ENCODE measurements around the gene LRRN3. TPM values are rescaled to one million over a fixed set of nuclear protein-coding genes. Genes with fewer than 3 reads are reported as not detected.

Gene LRRN3
- total and polyA plus RNA-seq, 2 experiments from 2014 or later: 0.40 TPM; not detected in 1

DNA sequence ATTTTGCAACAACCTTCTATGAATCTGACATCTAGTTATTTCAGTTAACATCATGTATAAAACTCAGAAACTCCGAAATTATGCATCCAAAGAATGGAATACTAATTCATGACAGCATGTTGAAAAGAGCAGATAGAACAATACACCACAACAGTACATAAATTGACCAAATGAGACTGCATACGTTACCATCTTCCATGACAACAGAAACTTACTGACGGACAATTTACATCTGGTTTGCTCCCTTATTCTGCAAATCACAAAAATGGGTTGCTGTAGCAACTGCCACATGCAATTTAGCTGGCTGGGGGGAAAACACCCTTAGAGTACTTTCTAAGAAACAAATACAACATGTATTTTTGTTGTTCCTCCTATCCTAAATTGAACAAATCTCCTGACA is 14.3 kb downstream of the LRRN3 start:
- Mint-ChIP-seq H3K27me3 (ENCODE audit: insufficient read depth, low read depth, poor library complexity) (no peaks in the 10 kb centered on the region), H3K9me3 (no peaks in the 10 kb centered on the region), H3K4me3 (no peak overlapping the region), H3K36me3 (ENCODE audit: low read depth) (no peaks in the 10 kb centered on the region), H3K27ac (peak overlapping the region; percentile 22; the same call in 1 of the 2 replicates), H3K4me1 (peaks cover 33% of the 10 kb centered on the region)
- H3K4me2 ChIP-seq: peak overlapping the region; percentile 22
- H3F3A ChIP-seq (replicated peaks; ENCODE audit: low read depth): no peaks in the 10 kb centered on the region
- TF ChIP-seq ETS1 (IDR thresholded peaks at IDR 0.05) (no peak), NANOG (IDR thresholded peaks at IDR 0.05; ENCODE audit: borderline replicate concordance) (no peak), POLR2AphosphoS5 (IDR thresholded peaks at IDR 0.05; ENCODE audit: low read depth) (no peak), CREB1 (CRISPR knock-in tag; IDR thresholded peaks at IDR 0.05; ENCODE audit: low read depth) (no peak)
- no peaks in the 10 kb centered on the region for H3K79me2 ChIP-seq (replicated peaks; ENCODE audit: insufficient read depth)
- no peaks in the 10 kb centered on the region for H3K27me3 ChIP-seq (ENCODE audit: insufficient read depth)
- H2AFZ ChIP-seq: no peak overlapping the region
- H3K9me2 ChIP-seq (ENCODE audit: insufficient read depth): no peaks in the 10 kb centered on the region
- H3K36me3 ChIP-seq (ENCODE audit: insufficient read depth): no peaks in the 10 kb centered on the region
- DNase-seq (ENCODE audit: low spot score) (no peak), ATAC-seq (no peak)
- 0 out of 2 replicates have a peak overlapping the region, but pooled peaks have one; percentile 4 for H3K4me3 ChIP-seq
- H4K20me1 ChIP-seq (replicated peaks; ENCODE audit: insufficient read depth): no peaks in the 10 kb centered on the region
- no peak overlapping the region for H3K27ac ChIP-seq (ENCODE audit: low read depth)
- H3K4me1 ChIP-seq (ENCODE audit: insufficient read depth): peaks cover 26% of the 10 kb centered on the region

DNA sequence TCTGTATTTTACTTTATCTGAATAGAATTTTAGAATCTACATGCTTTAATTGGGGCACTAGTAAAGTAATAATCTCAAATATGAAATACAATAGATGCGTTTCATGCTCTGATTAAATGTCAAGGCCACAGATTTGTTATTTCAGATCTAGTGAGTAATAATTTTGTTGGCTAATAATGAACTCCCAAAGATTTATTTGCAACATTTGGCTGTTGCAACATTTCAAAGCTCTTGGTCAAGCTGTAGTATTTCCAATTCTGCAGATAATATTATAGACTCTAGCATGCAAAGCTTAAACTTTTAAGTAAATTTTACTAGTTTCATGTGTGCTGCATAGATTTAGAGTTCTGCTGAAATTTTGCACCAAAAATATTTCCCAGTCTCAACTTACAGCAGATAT is 16.7 kb downstream of the LRRN3 start:
- ATAC-seq (no peak), DNase-seq (ENCODE audit: low spot score) (no peak)
- H4K20me1 ChIP-seq (replicated peaks; ENCODE audit: insufficient read depth): no peaks in the 10 kb centered on the region
- Mint-ChIP-seq H3K4me3 (no peak overlapping the region), H3K36me3 (ENCODE audit: low read depth) (no peaks in the 10 kb centered on the region), H3K9me3 (no peaks in the 10 kb centered on the region), H3K27me3 (ENCODE audit: insufficient read depth, low read depth, poor library complexity) (no peaks in the 10 kb centered on the region), H3K4me1 (peaks cover 33% of the 10 kb centered on the region), H3K27ac (no peak overlapping the region)
- no peak overlapping the region for H3K4me3 ChIP-seq
- no peak for TF ChIP-seq POLR2AphosphoS5 (IDR thresholded peaks at IDR 0.05; ENCODE audit: low read depth)
- no peak for TF ChIP-seq ZNF114 (CRISPR knock-in tag; IDR thresholded peaks at IDR 0.05)
- no peaks in the 10 kb centered on the region for H3K27me3 ChIP-seq (ENCODE audit: insufficient read depth)
- no peaks in the 10 kb centered on the region for H3F3A ChIP-seq (replicated peaks; ENCODE audit: low read depth)
- H2AFZ ChIP-seq: no peak overlapping the region
- no peaks in the 10 kb centered on the region for H3K36me3 ChIP-seq (ENCODE audit: insufficient read depth)
- H3K4me1 ChIP-seq (ENCODE audit: insufficient read depth): peaks cover 26% of the 10 kb centered on the region
- no peak overlapping the region for H3K4me2 ChIP-seq
- H3K9me2 ChIP-seq (ENCODE audit: insufficient read depth): no peaks in the 10 kb centered on the region
- H3K79me2 ChIP-seq (replicated peaks; ENCODE audit: insufficient read depth): no peaks in the 10 kb centered on the region
- no peak overlapping the region for H3K27ac ChIP-seq (ENCODE audit: low read depth)

GRCh38 chr7:111108000-111108399 is 17.1 kb downstream of the LRRN3 start:
- no peaks in the 10 kb centered on the region for H3K9me3 Mint-ChIP-seq
- Histone ChIP-seq H3K27ac (ENCODE audit: low read depth) (no peak overlapping the region), H3K4me3 (no peak overlapping the region), H3K4me1 (ENCODE audit: insufficient read depth) (peaks cover 26% of the 10 kb centered on the region), H3K27me3 (ENCODE audit: insufficient read depth) (no peaks in the 10 kb centered on the region), H2AFZ (no peak overlapping the region), H3K4me2 (no peak overlapping the region), H3K79me2 (replicated peaks; ENCODE audit: insufficient read depth) (no peaks in the 10 kb centered on the region), H4K20me1 (replicated peaks; ENCODE audit: insufficient read depth) (no peaks in the 10 kb centered on the region), H3K36me3 (ENCODE audit: insufficient read depth) (no peaks in the 10 kb centered on the region), H3F3A (replicated peaks; ENCODE audit: low read depth) (no peaks in the 10 kb centered on the region), H3K9me2 (ENCODE audit: insufficient read depth) (no peaks in the 10 kb centered on the region)
- H3K27ac Mint-ChIP-seq: no peak overlapping the region
- peaks cover 33% of the 10 kb centered on the region for H3K4me1 Mint-ChIP-seq
- H3K27me3 Mint-ChIP-seq (ENCODE audit: insufficient read depth, low read depth, poor library complexity): no peaks in the 10 kb centered on the region
- no peak for ATAC-seq
- no peaks in the 10 kb centered on the region for H3K36me3 Mint-ChIP-seq (ENCODE audit: low read depth)
- no peak for DNase-seq (ENCODE audit: low spot score)
- no peak overlapping the region for H3K4me3 Mint-ChIP-seq
- TF ChIP-seq STAT1 (IDR thresholded peaks at IDR 0.05; ENCODE audit: unreplicated experiment): no peak
- TF ChIP-seq JUNB (IDR thresholded peaks at IDR 0.05; ENCODE audit: unreplicated experiment): no peak
- no peak for TF ChIP-seq ZNF114 (CRISPR knock-in tag; IDR thresholded peaks at IDR 0.05)
- TF ChIP-seq CREB1 (CRISPR knock-in tag; IDR thresholded peaks at IDR 0.05; ENCODE audit: low read depth): no peak
- no peak for TF ChIP-seq ZNF462 (CRISPR knock-in tag; IDR thresholded peaks at IDR 0.05)
- TF ChIP-seq EZH2 (IDR thresholded peaks at IDR 0.05; ENCODE audit: low read depth, unreplicated experiment): no peak
- no peak for TF ChIP-seq ETS1 (IDR thresholded peaks at IDR 0.05)

Data from GM23338 (cell line).